HG02763 (cell line): ENCODE data around the gene SRPRA.
"Not testable (repeated sequence)": the region's sequence is repeated elsewhere in the genome, so short reads cannot be mapped to it uniquely, and the experiment has no call there.

ENCODE experiments used
- ATAC-seq: cut with Tn5 transposase; IDR thresholded peaks from one replicate; pipeline ENCODE4 v1.9.1; 2021; ENCODE audit warnings: mild to moderate bottlenecking, moderate library complexity; ENCODE audit not compliant: unreplicated experiment

Gene SRPRA

GRCh38 chr11:126268708-126269579 lies at the start of gene SRPRA, which contains the start of gene FOXRED1:
SRPRA (minus strand) TSS chr11:126268895; CDS start chr11:126268804, 91 bp downstream.
FOXRED1 (plus strand) TSS chr11:126269154; CDS start chr11:126269207, 53 bp downstream.
- peak; percentile 99 for ATAC-seq

- peak; percentile 29 for ATAC-seq
These were observed 49.3 kb upstream of the SRPRA start for GRCh38 chr11:126317756-126318573.

GRCh38 chr11:126317432-126317755 lies 48.7 kb upstream of the SRPRA start:
- no peak for ATAC-seq

- ATAC-seq: no peak
These were observed 45.1 kb upstream of the SRPRA start for GRCh38 chr11:126313826-126314225.

- no peak for ATAC-seq
These were observed 44.3 kb upstream of the SRPRA start for GRCh38 chr11:126312961-126313360.

- ATAC-seq: peak; percentile 70
These were observed 43.0 kb upstream of the SRPRA start for GRCh38 chr11:126311401-126312291.

GRCh38 chr11:126310992-126311310 lies 42.3 kb upstream of the SRPRA start:
- ATAC-seq: no peak

- no peak for ATAC-seq
These were observed 41.7 kb upstream of the SRPRA start for GRCh38 chr11:126310200-126310991.

GRCh38 chr11:126308771-126309170 lies 40.1 kb upstream of the SRPRA start:
- ATAC-seq: not testable (repeated sequence)

GRCh38 chr11:126308271-126308671 lies 39.6 kb upstream of the SRPRA start:
- ATAC-seq: no peak

GRCh38 chr11:126307706-126308105 lies 39.0 kb upstream of the SRPRA start:
- no peak for ATAC-seq

GRCh38 chr11:126305699-126306098 lies 37.0 kb upstream of the SRPRA start:
- peak; percentile 44 for ATAC-seq

GRCh38 chr11:126304457-126305075 lies 35.9 kb upstream of the SRPRA start:
- ATAC-seq: no peak

- ATAC-seq: peak; percentile 91
These were observed 35.1 kb upstream of the SRPRA start, which contains the start of gene DCPS for GRCh38 chr11:126303623-126304456. DCPS (plus strand) TSS chr11:126304060; CDS start chr11:126304081, 21 bp downstream.

GRCh38 chr11:126297004-126297403 lies 28.3 kb upstream of the SRPRA start:
- ATAC-seq: no peak

GRCh38 chr11:126293726-126294125 lies 25.0 kb upstream of the SRPRA start:
- ATAC-seq: no peak

- ATAC-seq: no peak
These were observed 22.2 kb upstream of the SRPRA start for GRCh38 chr11:126290887-126291286.

- ATAC-seq: no peak
These were observed 19.5 kb upstream of the SRPRA start for GRCh38 chr11:126288237-126288636.

GRCh38 chr11:126284829-126285228 lies 16.1 kb upstream of the SRPRA start:
- ATAC-seq: peak; percentile 68
